ENCODE measurements around the gene GLG1.

- no peak for TF ChIP-seq POLR2A (IDR thresholded peaks at IDR 0.05; ENCODE audit: low read depth, low read length)
- TF ChIP-seq SPI1 (IDR thresholded peaks at IDR 0.05; ENCODE audit: low read depth, low read length), result no peak
- TF ChIP-seq POLR2AphosphoS5 (IDR thresholded peaks at IDR 0.05; ENCODE audit: low read depth, low read length), result no peak
These were observed 39.0 kb downstream of the GLG1 start for GRCh38 chr16:74567901-74568300.

Data from GM12891 (cell line).